HepG2 (cell line): ENCODE data around the gene HLA-DMB. TPM values are rescaled to one million over a fixed set of nuclear protein-coding genes. Genes with fewer than 3 reads are reported as not detected.

Experiments
- BHLHE40 ChIP-seq: IDR thresholded peaks from 2 replicates; pipeline ENCODE4 v1.6.1; 2011; ENCODE audit warnings: low read length, improper control_type of control experiment
- CREBL2 ChIP-seq: sonication (generic); formaldehyde crosslinking; IDR thresholded peaks from 2 replicates; pipeline ENCODE4 v1.8.1; 2023; ENCODE audit warnings: missing genetic modification reagents, mild to moderate bottlenecking, borderline replicate concordance
- E2F5 ChIP-seq: sonication (generic); formaldehyde crosslinking; conservative IDR thresholded peaks from 2 replicates; pipeline ENCODE4 v1.4.0; 2020; ENCODE audit warnings: missing genetic modification reagents
- ELF1 ChIP-seq: sonication (generic); formaldehyde crosslinking; IDR thresholded peaks from 2 replicates; pipeline ENCODE4 v1.4.0; 2020; ENCODE audit warnings: missing genetic modification reagents
- FLYWCH1 ChIP-seq: sonication (generic); formaldehyde crosslinking; IDR thresholded peaks from 2 replicates; pipeline ENCODE4 v1.8.1; 2023; ENCODE audit warnings: mild to moderate bottlenecking, missing genetic modification reagents
- FOXC1 ChIP-seq: sonication (generic); formaldehyde crosslinking; IDR thresholded peaks from 2 replicates; pipeline ENCODE4 v1.8.0; 2022; ENCODE audit warnings: mild to moderate bottlenecking, missing genetic modification reagents, borderline replicate concordance
- GABPA ChIP-seq, 2 experiments: IDR thresholded peaks; 2 replicates each; pipeline ENCODE4 v1.6.1; 2011 to 2016; ENCODE audit warnings: low read depth in 2 of 2, low read length in 1 of 2, missing biosample characterization in 1 of 2, missing genetic modification characterization in 1 of 2
- KDM2A ChIP-seq: sonication (generic); formaldehyde crosslinking; IDR thresholded peaks from 2 replicates; pipeline ENCODE4 v1.4.0; 2020; ENCODE audit warnings: low read depth, missing genetic modification reagents, borderline replicate concordance
- MAFF ChIP-seq: IDR thresholded peaks from 2 replicates; pipeline ENCODE4 v1.6.1; 2011; ENCODE audit warnings: low read depth, low read length, improper control_type of control experiment
- RBAK ChIP-seq: sonication (generic); formaldehyde crosslinking; IDR thresholded peaks from 2 replicates; pipeline ENCODE4 v1.5.1; 2020; ENCODE audit warnings: mild to moderate bottlenecking, missing genetic modification reagents
- RCOR2 ChIP-seq: IDR thresholded peaks from 2 replicates; pipeline ENCODE4 v1.6.1; 2016; ENCODE audit warnings: missing biosample characterization, missing genetic modification reagents
- SCMH1 ChIP-seq: sonication (generic); formaldehyde crosslinking; IDR thresholded peaks from 2 replicates; pipeline ENCODE4 v1.9.0; 2021; ENCODE audit warnings: missing genetic modification reagents, mild to moderate bottlenecking, borderline replicate concordance
- SP5 ChIP-seq: IDR thresholded peaks from 2 replicates; pipeline ENCODE4 v1.6.1; 2016; ENCODE audit warnings: low read depth, borderline replicate concordance
- TGIF2 ChIP-seq: IDR thresholded peaks from 2 replicates; pipeline ENCODE4 v1.6.1; 2016; ENCODE audit warnings: control low read depth, missing compliant biosample characterization
- YEATS2 ChIP-seq: sonication (generic); formaldehyde crosslinking; IDR thresholded peaks from 2 replicates; pipeline ENCODE4 v1.4.0; 2020; ENCODE audit warnings: missing genetic modification reagents, borderline replicate concordance
- ZBTB7B ChIP-seq: sonication (generic); formaldehyde crosslinking; IDR thresholded peaks from 2 replicates; pipeline ENCODE4 v1.4.0; 2020; ENCODE audit warnings: missing genetic modification reagents
- ZNF136 ChIP-seq: sonication (generic); formaldehyde crosslinking; IDR thresholded peaks from 2 replicates; pipeline ENCODE4 v1.8.1; 2022; ENCODE audit warnings: low read depth, mild to moderate bottlenecking, moderate library complexity, missing genetic modification reagents
- ZNF362 ChIP-seq: sonication (generic); formaldehyde crosslinking; IDR thresholded peaks from 2 replicates; pipeline ENCODE4 v1.4.0; 2020; ENCODE audit warnings: missing genetic modification reagents, mild to moderate bottlenecking, borderline replicate concordance
- ZNF563 ChIP-seq: sonication (generic); formaldehyde crosslinking; IDR thresholded peaks from 2 replicates; pipeline ENCODE4 v1.8.0; 2022; ENCODE audit warnings: mild to moderate bottlenecking, moderate library complexity, missing genetic modification reagents
- ZNF576 ChIP-seq: sonication (generic); formaldehyde crosslinking; IDR thresholded peaks from 2 replicates; pipeline ENCODE4 v1.4.0; 2020; ENCODE audit warnings: mild to moderate bottlenecking, missing genetic modification reagents
- ZNF646 ChIP-seq: sonication (generic); formaldehyde crosslinking; IDR thresholded peaks from 2 replicates; pipeline ENCODE4 v1.9.0; 2021; ENCODE audit warnings: mild to moderate bottlenecking, missing genetic modification reagents
- polyA plus RNA-seq, 8 experiments: library from polyadenylated mRNA; depleted of rRNA in 3 of 8; stranded (reverse) in 7 of 8; unstranded in 1 of 8; fragments of >200 nt; fragmentation: Illumina TruSeq in 4 of 8; extraction: Trizol in 4 of 8; gene quantifications; 2 replicates each; pipeline versions ENCODE4 v1.2.1 to v1.2.3, GENCODE V29; 2011 to 2016; ENCODE audit warnings: low read depth in 4 of 8, missing spikeins in 1 of 8, mixed read lengths in 1 of 8; ENCODE audit not compliant: insufficient read depth in 1 of 8
- total RNA-seq, 5 experiments: library from RNA; depleted of rRNA; stranded (reverse); fragments of >200 nt; fragmentation: Illumina TruSeq; extraction: Trizol; gene quantifications; 2 replicates each; pipeline ENCODE4 v1.2.3, GENCODE V29; 2016; ENCODE audit warnings: low read depth in 1 of 5

The HLA-DMB gene
- total and polyA plus RNA-seq, 2 of the 13 experiments (the other 11 are each of a cell fraction or from before 2014, with no cell fraction given) = not detected

GRCh38 chr6:32972353-32973143 lies 31.7 kb upstream of the HLA-DMB start (continued):
- TF ChIP-seq YEATS2 (peak; percentile 57; the same call in 1 of the 2 replicates), TGIF2 (CRISPR knock-in tag) (no peak; the same call in 1 of the 2 replicates), ZNF646 (CRISPR knock-in tag) (no peak), ELF1 (CRISPR knock-in tag) (no peak), ZNF576 (CRISPR knock-in tag) (no peak), KDM2A (CRISPR knock-in tag) (peak; percentile 75), ZBTB7B (CRISPR knock-in tag) (no peak), ZNF563 (CRISPR knock-in tag) (peak; percentile 67), FOXC1 (no peak; the same call in 1 of the 2 replicates), BHLHE40 (no peak), MAFF (no peak), SP5 (CRISPR knock-in tag) (no peak), CREBL2 (CRISPR knock-in tag) (no peak), RBAK (CRISPR knock-in tag) (no peak), E2F5 (no peak), SCMH1 (CRISPR knock-in tag) (no peak), ZNF136 (CRISPR knock-in tag) (no peak), GABPA (IDR thresholded peaks at IDR 0.05; ENCODE audit: low read depth, low read length) (no peak), GABPA (CRISPR knock-in tag; IDR thresholded peaks at IDR 0.05; ENCODE audit: low read depth) (no peak), ZNF362 (CRISPR knock-in tag) (no peak), RCOR2 (CRISPR knock-in tag) (no peak), FLYWCH1 (CRISPR knock-in tag) (no peak)
